CD14-positive monocyte (primary cell): ENCODE measurements around the gene CROCC. TPM values are rescaled to one million over a fixed set of nuclear protein-coding genes. Genes with fewer than 3 reads are reported as not detected.

Experiments used
- DNase-seq, 3 donors: peaks; one replicate each; pipeline ENCODE4 v3.0.0-alpha.2; 2011 to 2022
- H2AFZ ChIP-seq: 2 replicates; pipeline ENCODE4 v1.6.0; 2012; ENCODE audit warnings: mild to moderate bottlenecking, low read depth, low read length, inconsistent platforms; ENCODE audit not compliant: insufficient read depth, poor library complexity, severe bottlenecking
- H3K27ac ChIP-seq, 2 donors: 1 replicate in 1 of 2; 2 replicates in 1 of 2; pipeline ENCODE4 v1.5.1; 2012 to 2013; ENCODE audit warnings: low read length in 2 of 2, control low read depth in 1 of 2, inconsistent platforms in 1 of 2, low read depth in 1 of 2, mild to moderate bottlenecking in 1 of 2
- H3K27me3 ChIP-seq, 2 donors: one replicate each; pipeline versions ENCODE4 v1.6.0 to v1.6.1; 2011 to 2013; ENCODE audit warnings: low read length in 2 of 2; ENCODE audit not compliant: control insufficient read depth in 2 of 2, insufficient read depth in 2 of 2
- H3K36me3 ChIP-seq, 2 donors: replicated peaks in 1 of 2; 1 replicate in 1 of 2; 2 replicates in 1 of 2; pipeline versions ENCODE4 v1.5.1 to v1.6.1; 2012 to 2013; ENCODE audit warnings: low read length in 2 of 2, control low read depth in 1 of 2, inconsistent platforms in 1 of 2, mild to moderate bottlenecking in 1 of 2; ENCODE audit not compliant: insufficient read depth in 2 of 2, control insufficient read depth in 1 of 2
- H3K4me1 ChIP-seq, 2 donors: 1 replicate in 1 of 2; 2 replicates in 1 of 2; pipeline versions ENCODE4 v1.5.1 to v1.6.1; 2012 to 2013; ENCODE audit warnings: low read length in 2 of 2, control low read depth in 1 of 2, inconsistent platforms in 1 of 2, mild to moderate bottlenecking in 1 of 2, moderate library complexity in 1 of 2; ENCODE audit not compliant: insufficient read depth in 2 of 2, control insufficient read depth in 1 of 2
- H3K4me2 ChIP-seq: replicated peaks from 2 replicates; pipeline ENCODE3; 2012; ENCODE audit warnings: low read length, moderate library complexity, mild to moderate bottlenecking; ENCODE audit not compliant: poor library complexity, severe bottlenecking; ENCODE audit errors: extremely low read depth
- H3K4me3 ChIP-seq, 3 experiments: fragments of 200-600 bp in 1 of 3; sonication (generic) in 1 of 3; replicated peaks in 1 of 3; 1 replicate in 2 of 3; 2 replicates in 1 of 3; pipeline ENCODE4 v1.5.1; 2011 to 2013; ENCODE audit warnings: low read length in 3 of 3, mild to moderate bottlenecking in 3 of 3, control low read depth in 2 of 3, low read depth in 2 of 3, inconsistent platforms in 1 of 3, moderate library complexity in 1 of 3
- H3K79me2 ChIP-seq: 2 replicates; pipeline ENCODE4 v1.6.0; 2012; ENCODE audit warnings: mild to moderate bottlenecking, control low read depth, inconsistent platforms, low read length, moderate library complexity; ENCODE audit not compliant: insufficient read depth
- H3K9ac ChIP-seq: 2 replicates; pipeline ENCODE4 v1.6.0; 2017; ENCODE audit warnings: low read length, mild to moderate bottlenecking; ENCODE audit not compliant: insufficient read depth, poor library complexity, severe bottlenecking
- H3K9me3 ChIP-seq, 2 donors: replicated peaks in 1 of 2; 1 replicate in 1 of 2; 2 replicates in 1 of 2; pipeline versions ENCODE4 v1.5.1 to v1.6.1; 2012 to 2013; ENCODE audit warnings: low read length in 2 of 2, control low read depth in 1 of 2; ENCODE audit not compliant: control insufficient read depth in 1 of 2, insufficient read depth in 1 of 2
- H4K20me1 ChIP-seq: 2 replicates; pipeline ENCODE4 v1.6.0; 2012; ENCODE audit warnings: mild to moderate bottlenecking, low read length, control low read depth, moderate library complexity; ENCODE audit not compliant: insufficient read depth
- H3K27ac Mint-ChIP-seq, 7 donors: one replicate each; pipeline ENCODE4 v1.8.0; 2020; ENCODE audit warnings: mild to moderate bottlenecking in 7 of 7, mixed read lengths in 7 of 7, moderate library complexity in 6 of 7, inconsistent platforms in 2 of 7
- H3K27me3 Mint-ChIP-seq, 3 donors: one replicate each; pipeline ENCODE4 v1.8.0; 2021 to 2022; ENCODE audit warnings: low read depth in 3 of 3, mild to moderate bottlenecking in 3 of 3, mixed read lengths in 3 of 3, moderate library complexity in 3 of 3, inconsistent platforms in 1 of 3
- H3K36me3 Mint-ChIP-seq, 2 donors: one replicate each; pipeline ENCODE4 v1.8.0; 2020; ENCODE audit warnings: mixed read lengths in 2 of 2, inconsistent platforms in 1 of 2, mild to moderate bottlenecking in 1 of 2
- H3K4me1 Mint-ChIP-seq: one replicate; pipeline ENCODE4 v1.8.0; 2020; ENCODE audit warnings: mild to moderate bottlenecking, mixed read lengths
- H3K4me3 Mint-ChIP-seq, 2 donors: one replicate each; pipeline ENCODE4 v1.8.0; 2020; ENCODE audit warnings: mild to moderate bottlenecking in 2 of 2, mixed read lengths in 2 of 2, moderate library complexity in 1 of 2
- H3K9me3 Mint-ChIP-seq, 7 donors: one replicate each; pipeline ENCODE4 v1.8.0; 2020 to 2022; ENCODE audit warnings: mixed read lengths in 7 of 7, mild to moderate bottlenecking in 6 of 7, moderate library complexity in 6 of 7, inconsistent platforms in 2 of 7
- WGBS: methylation state at CpG from one replicate; pipeline ENCODE4 v1.1.5; 2013; ENCODE audit warnings: missing lambda C conversion rate; ENCODE audit not compliant: insufficient coverage; 5-methylcytosine and 5-hydroxymethylcytosine counted together
- intact Hi-C, 2 donors: fragments of 100-400 bp; cut with micrococcal nuclease; formaldehyde crosslinking; loops; one replicate each; pipeline versions ENCODE4 v1.15.0 to v1.15.1; 2023
- polyA plus RNA-seq, 3 donors: library from polyadenylated mRNA; depleted of rRNA in 1 of 3; unstranded in 2 of 3; stranded (reverse) in 1 of 3; fragments of 300-500 nt in 2 of 3; fragments of >200 nt in 1 of 3; fragmentation: Illumina TruSeq in 2 of 3; gene quantifications; 1 replicate in 2 of 3; 2 replicates in 1 of 3; pipeline ENCODE4 v1.2.3, GENCODE V29; 2012 to 2021
- TF ChIP-seq, protein P1 (sequence below): fragments of 200-600 bp; IDR thresholded peaks from one replicate; pipeline ENCODE4 v1.8.0; 2022; ENCODE audit warnings: antibody characterized with exemption, mild to moderate bottlenecking

Gene CROCC
- polyA plus RNA-seq, 3 donors = 0.21 to 46.1 (median 0.69) TPM

DNA sequence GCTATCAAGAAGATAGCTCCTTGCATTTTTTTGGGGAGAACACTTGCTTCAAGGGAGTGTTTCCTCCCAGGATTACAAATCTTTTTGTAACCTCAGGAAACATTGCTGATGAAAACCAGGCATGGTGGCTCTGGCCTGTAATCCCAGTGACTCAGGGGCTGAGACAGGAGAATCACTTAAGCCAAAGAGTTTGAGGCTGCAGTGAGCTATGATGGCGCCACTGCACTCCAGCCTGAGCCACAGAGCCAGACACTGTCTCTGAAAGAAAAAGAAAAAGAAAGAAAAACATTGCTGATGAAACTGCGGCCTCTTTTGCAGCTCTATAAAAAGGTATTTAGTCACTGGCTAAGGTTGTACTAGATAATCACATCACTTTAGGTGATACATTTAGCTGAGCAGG, 18.7 kb upstream of the CROCC start:
- intact Hi-C loops = loop anchor here in 1 of 2 donors (10.0 kb wide), 1 partner anchor 258 kb away; no protein-coding TSS in a partner anchor
- Histone ChIP-seq H3K4me2 (peak overlapping the region; percentile 80), H3K4me1 (peaks cover 22 to 40% of the 10 kb centered on the region in 2 donors), H4K20me1 (no peaks in the 10 kb centered on the region), H3K79me2 (no peaks in the 10 kb centered on the region), H3K9me3 (peaks cover 0 to 3% of the 10 kb centered on the region in 2 donors), H3K27me3 (no peaks in the 10 kb centered on the region), H3K9ac (no peak overlapping the region), H2AFZ (peak overlapping the region; percentile 82), H3K36me3 (no peaks in the 10 kb centered on the region), H3K4me3 (no peak overlapping the region), H3K27ac (no peak overlapping the region)
- H3K27ac Mint-ChIP-seq = no peak overlapping the region
- WGBS = 92% methylated on average over 1 of the region's 2 CpGs
- TF ChIP-seq, protein P1, sequence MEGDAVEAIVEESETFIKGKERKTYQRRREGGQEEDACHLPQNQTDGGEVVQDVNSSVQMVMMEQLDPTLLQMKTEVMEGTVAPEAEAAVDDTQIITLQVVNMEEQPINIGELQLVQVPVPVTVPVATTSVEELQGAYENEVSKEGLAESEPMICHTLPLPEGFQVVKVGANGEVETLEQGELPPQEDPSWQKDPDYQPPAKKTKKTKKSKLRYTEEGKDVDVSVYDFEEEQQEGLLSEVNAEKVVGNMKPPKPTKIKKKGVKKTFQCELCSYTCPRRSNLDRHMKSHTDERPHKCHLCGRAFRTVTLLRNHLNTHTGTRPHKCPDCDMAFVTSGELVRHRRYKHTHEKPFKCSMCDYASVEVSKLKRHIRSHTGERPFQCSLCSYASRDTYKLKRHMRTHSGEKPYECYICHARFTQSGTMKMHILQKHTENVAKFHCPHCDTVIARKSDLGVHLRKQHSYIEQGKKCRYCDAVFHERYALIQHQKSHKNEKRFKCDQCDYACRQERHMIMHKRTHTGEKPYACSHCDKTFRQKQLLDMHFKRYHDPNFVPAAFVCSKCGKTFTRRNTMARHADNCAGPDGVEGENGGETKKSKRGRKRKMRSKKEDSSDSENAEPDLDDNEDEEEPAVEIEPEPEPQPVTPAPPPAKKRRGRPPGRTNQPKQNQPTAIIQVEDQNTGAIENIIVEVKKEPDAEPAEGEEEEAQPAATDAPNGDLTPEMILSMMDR = no peak
- H3K36me3 Mint-ChIP-seq = no peaks in the 10 kb centered on the region
- no peak overlapping the region for H3K4me3 Mint-ChIP-seq
- no peak for DNase-seq
- H3K27me3 Mint-ChIP-seq = peaks cover 0 to 3% (median 2%) of the 10 kb centered on the region in 3 donors
- peaks cover 0 to 3% (median 0%) of the 10 kb centered on the region in 7 donors for H3K9me3 Mint-ChIP-seq
- peaks cover 22% of the 10 kb centered on the region for H3K4me1 Mint-ChIP-seq

DNA sequence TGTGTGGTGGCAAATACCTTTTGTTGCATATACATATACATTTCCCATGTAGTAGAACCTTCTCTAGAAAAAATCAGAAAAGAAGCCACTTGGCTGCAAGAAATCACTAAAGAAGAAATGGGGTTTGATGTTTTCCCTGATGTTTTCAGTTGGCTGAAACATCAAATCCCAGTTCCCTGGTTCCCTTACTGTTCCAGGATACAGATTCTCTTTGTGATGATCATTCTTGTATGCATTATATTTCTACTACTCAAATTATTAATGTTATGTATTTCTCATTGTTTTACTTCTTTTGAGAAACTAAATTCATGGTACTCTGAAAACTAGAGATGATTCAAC, 18.3 kb upstream of the CROCC start:
- DNase-seq = no peak
- H3K36me3 Mint-ChIP-seq = no peaks in the 10 kb centered on the region
- H3K4me2 ChIP-seq = peak overlapping the region; percentile 80
- no peak overlapping the region for H3K4me3 Mint-ChIP-seq
- H3K27me3 Mint-ChIP-seq = peaks cover 0 to 6% (median 2%) of the 10 kb centered on the region in 3 donors
- peak overlapping the region; percentile 82 for H2AFZ ChIP-seq
- H3K9ac ChIP-seq = peak overlapping the region; percentile 98
- peaks cover 0 to 3% (median 0%) of the 10 kb centered on the region in 7 donors for H3K9me3 Mint-ChIP-seq
- peak overlapping the region in 1 of 2 donors; percentile 99 for H3K27ac ChIP-seq
- no peaks in the 10 kb centered on the region for H3K36me3 ChIP-seq
- no peaks in the 10 kb centered on the region for H4K20me1 ChIP-seq
- TF ChIP-seq, protein P1 = no peak
- intact Hi-C loops = loop anchor here in 1 of 2 donors (10.0 kb wide), 1 partner anchor 259 kb away; no protein-coding TSS in a partner anchor
- H3K4me1 ChIP-seq = peaks cover 22 to 40% of the 10 kb centered on the region in 2 donors
- no peaks in the 10 kb centered on the region for H3K79me2 ChIP-seq
- H3K27me3 ChIP-seq = no peaks in the 10 kb centered on the region
- H3K4me3 ChIP-seq = peak overlapping the region; percentile 45 to 79 (median 57)
- peaks cover 22% of the 10 kb centered on the region for H3K4me1 Mint-ChIP-seq
- peaks cover 0 to 3% of the 10 kb centered on the region in 2 donors for H3K9me3 ChIP-seq
- H3K27ac Mint-ChIP-seq = no peak overlapping the region
